Suppressor macrophage (primary cell): ENCODE measurements around the gene TRIM31.

ENCODE experiments used
- DNase-seq, 4 experiments: peaks; one replicate each; pipeline ENCODE4 v3.0.0-alpha.2; 2020 to 2022

TRIM31 gene

GRCh38 chr6:30112402-30112994 lies 392 bp downstream of the TRIM31 start:
- peak in 3 of 4 experiments; percentile 57 to 65 (median 60) for DNase-seq

GRCh38 chr6:30111266-30111856 lies 1.5 kb downstream of the TRIM31 start:
- DNase-seq: no peak

GRCh38 chr6:30104661-30105060 lies 8.2 kb downstream of the TRIM31 start:
- no peak for DNase-seq

- no peak for DNase-seq
These were observed 9.1 kb downstream of the TRIM31 start for GRCh38 chr6:30103872-30104179.

GRCh38 chr6:30102970-30103871 lies 9.7 kb downstream of the TRIM31 start:
- peak; percentile 90 to 94 (median 90) for DNase-seq

GRCh38 chr6:30102414-30102969 lies 10.4 kb downstream of the TRIM31 start:
- peak; percentile 78 to 88 (median 83) for DNase-seq

GRCh38 chr6:30101444-30102413 lies 11.2 kb downstream of the TRIM31 start:
- DNase-seq: peak; percentile 91 to 96 (median 94)

- peak in 3 of 4 experiments; percentile 34 to 57 (median 48) for DNase-seq
These were observed 12.1 kb downstream of the TRIM31 start for GRCh38 chr6:30100585-30101443.

- no peak for DNase-seq
These were observed 12.7 kb downstream of the TRIM31 start for GRCh38 chr6:30100154-30100553.

GRCh38 chr6:30097902-30098768 lies 14.8 kb downstream of the TRIM31 start:
- no peak for DNase-seq

GRCh38 chr6:30096829-30097228 lies 16.1 kb downstream of the TRIM31 start:
- DNase-seq: no peak

- peak in 3 of 4 experiments; percentile 32 to 44 (median 36) for DNase-seq
These were observed 18.8 kb downstream of the TRIM31 start for GRCh38 chr6:30093951-30094661.

- no peak for DNase-seq
These were observed 19.9 kb downstream of the TRIM31 start for GRCh38 chr6:30092852-30093543.

- DNase-seq: peak; percentile 78 to 91 (median 86)
These were observed 21.1 kb downstream of the TRIM31 start for GRCh38 chr6:30091577-30092381.

GRCh38 chr6:30087876-30088275 lies 25.0 kb downstream of the TRIM31 start:
- no peak for DNase-seq

- no peak for DNase-seq
These were observed 35.7 kb downstream of the TRIM31 start for GRCh38 chr6:30077218-30077617.

GRCh38 chr6:30075790-30076732 lies 36.8 kb downstream of the TRIM31 start:
- DNase-seq: no peak
